NCI-H2171 treated with DMSO at 0.1 percent for 48 hours (cell line): ENCODE results near the gene COL4A3.
A peak's percentile ranks its signal among the peaks of the same experiment; 100 is the strongest.
"Not testable (repeated sequence)": the region's sequence is repeated elsewhere in the genome, so short reads cannot be mapped to it uniquely, and the experiment has no call there.

Experiments used
- DNase-seq: peaks from one replicate; lab custom pipeline; 2025; lab: John Stamatoyannopoulos, UW

COL4A3 gene

GRCh38 chr2:227160164-227160563 lies 4.3 kb upstream of the COL4A3 start:
- no peak for DNase-seq

GRCh38 chr2:227161947-227162346 lies 2.5 kb upstream of the COL4A3 start:
- no peak for DNase-seq

- no peak for DNase-seq
These were observed 883 bp upstream of the COL4A3 start for GRCh38 chr2:227163485-227163997.

GRCh38 chr2:227164763-227165291 lies 403 bp downstream of the COL4A3 start:
- no peak for DNase-seq

- not testable (repeated sequence) for DNase-seq
These were observed 7.4 kb downstream of the COL4A3 start for GRCh38 chr2:227171779-227172178.

GRCh38 chr2:227177592-227178336 lies 13.3 kb downstream of the COL4A3 start:
- DNase-seq, result no peak

GRCh38 chr2:227179988-227180685 lies 15.7 kb downstream of the COL4A3 start:
- DNase-seq, result no peak

GRCh38 chr2:227180770-227181169 lies 16.3 kb downstream of the COL4A3 start:
- DNase-seq, result no peak

- no peak for DNase-seq
These were observed 18.3 kb downstream of the COL4A3 start for GRCh38 chr2:227182765-227183164.

- DNase-seq, result no peak
These were observed 19.4 kb downstream of the COL4A3 start for GRCh38 chr2:227183657-227184367.

- DNase-seq, result no peak
These were observed 21.3 kb downstream of the COL4A3 start for GRCh38 chr2:227185615-227186232.

GRCh38 chr2:227186751-227187150 lies 22.3 kb downstream of the COL4A3 start:
- DNase-seq, result no peak

- no peak for DNase-seq
These were observed 23.9 kb downstream of the COL4A3 start for GRCh38 chr2:227188292-227188691.

- DNase-seq, result peak; percentile 36
These were observed 26.9 kb downstream of the COL4A3 start for GRCh38 chr2:227191367-227191766.

GRCh38 chr2:227192491-227192890 lies 28.1 kb downstream of the COL4A3 start:
- DNase-seq, result no peak

- no peak for DNase-seq
These were observed 29.8 kb downstream of the COL4A3 start for GRCh38 chr2:227194219-227194618.

- no peak for DNase-seq
These were observed 34.4 kb downstream of the COL4A3 start for GRCh38 chr2:227198866-227199265.

GRCh38 chr2:227201771-227202170 lies 37.3 kb downstream of the COL4A3 start:
- no peak for DNase-seq

- no peak for DNase-seq
These were observed 40.0 kb downstream of the COL4A3 start for GRCh38 chr2:227204452-227204851.

- no peak for DNase-seq
These were observed 41.3 kb downstream of the COL4A3 start for GRCh38 chr2:227205701-227206100.

GRCh38 chr2:227206406-227206805 lies 42.0 kb downstream of the COL4A3 start:
- DNase-seq, result no peak

- DNase-seq, result no peak
These were observed 43.1 kb downstream of the COL4A3 start for GRCh38 chr2:227207573-227207972.
